HPDE6-E6E7 (cell line): ENCODE results near the gene SLC38A10.

Experiments
- DNase-seq: peaks from one replicate; pipeline ENCODE4 v3.0.0; 2011; ENCODE audit warnings: missing footprints; ENCODE audit errors: extremely low spot score

The SLC38A10 gene

DNA sequence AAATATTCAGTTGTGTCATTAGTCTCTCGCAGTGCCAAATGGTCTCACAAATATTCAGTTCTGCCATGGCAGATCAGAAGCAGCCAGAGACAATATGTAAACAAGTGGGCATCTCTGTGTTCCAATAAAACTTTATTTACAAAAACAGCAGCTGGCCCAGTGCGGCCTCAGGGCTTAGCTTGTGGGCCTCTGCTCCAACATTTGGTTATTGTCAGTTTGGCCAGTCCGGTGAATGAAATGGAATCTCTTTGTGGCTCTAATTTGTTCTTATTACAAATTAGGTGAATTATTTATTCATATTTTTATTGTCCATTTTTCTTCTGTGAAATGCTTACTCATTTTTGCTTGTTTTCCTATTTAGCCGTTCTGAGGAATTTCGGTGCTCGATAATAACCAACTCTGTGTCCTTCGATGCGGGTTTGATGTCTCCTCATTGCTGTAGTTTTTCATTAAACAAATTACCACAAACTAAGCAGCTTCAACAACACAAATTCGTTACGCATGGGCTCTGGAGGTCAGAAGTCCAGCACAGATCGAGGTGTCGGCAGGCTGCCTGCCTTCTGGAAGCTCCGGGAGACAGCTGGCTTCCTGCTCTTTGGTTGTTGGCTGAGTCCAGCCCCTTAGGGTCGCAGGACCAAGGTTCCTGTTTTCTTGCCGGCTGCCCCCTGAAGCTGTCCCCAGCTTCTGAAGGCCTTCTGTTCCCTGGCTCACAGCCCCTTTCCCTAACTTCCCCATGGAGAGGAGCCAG lies 4.1 kb upstream of the SLC38A10 start:
- no peak for DNase-seq

GRCh38 chr17:81298325-81298990 lies 3.4 kb upstream of the SLC38A10 start:
- no peak for DNase-seq

DNA sequence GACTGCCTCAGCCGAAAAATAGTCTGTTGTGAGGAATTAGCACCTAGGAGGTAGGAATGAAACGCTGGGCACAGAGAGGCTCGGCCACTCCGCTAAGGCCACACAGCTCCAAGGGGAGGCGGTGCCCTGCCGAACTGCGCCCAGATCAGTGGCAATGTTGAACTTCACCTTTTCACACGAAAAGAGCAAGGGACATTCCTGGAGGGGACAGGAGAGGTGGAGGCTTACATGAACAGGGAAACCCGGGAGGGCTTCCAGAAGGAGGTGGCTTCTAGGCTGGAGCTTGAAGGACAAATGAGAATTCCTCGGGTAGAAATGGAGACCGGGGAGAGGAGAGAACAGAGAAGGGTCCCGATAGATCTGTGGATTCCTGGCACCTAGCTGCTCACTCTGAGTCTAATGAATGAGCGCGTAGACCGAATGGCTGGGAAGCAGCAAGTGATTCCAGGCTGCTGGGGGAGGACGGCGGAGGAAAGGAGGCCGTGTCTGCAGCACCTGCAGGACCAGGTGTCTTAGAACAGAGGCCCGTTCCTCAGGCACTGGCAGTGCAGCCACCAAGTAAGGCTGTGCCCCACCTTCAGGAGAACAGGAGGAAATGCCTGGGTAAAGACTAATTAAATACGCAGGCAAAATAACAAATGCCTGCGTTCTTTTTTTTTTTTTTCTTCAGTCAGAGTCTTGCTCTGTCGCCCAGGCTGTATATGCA lies 722 bp upstream of the SLC38A10 start:
- peak; percentile 91 for DNase-seq

GRCh38 chr17:81294512-81295030 lies 536 bp downstream of the SLC38A10 start:
- no peak for DNase-seq

- DNase-seq, result no peak
Measured at GRCh38 chr17:81292450-81292849, 2.7 kb downstream of the SLC38A10 start.

GRCh38 chr17:81291662-81292061 lies 3.4 kb downstream of the SLC38A10 start:
- no peak for DNase-seq

DNA sequence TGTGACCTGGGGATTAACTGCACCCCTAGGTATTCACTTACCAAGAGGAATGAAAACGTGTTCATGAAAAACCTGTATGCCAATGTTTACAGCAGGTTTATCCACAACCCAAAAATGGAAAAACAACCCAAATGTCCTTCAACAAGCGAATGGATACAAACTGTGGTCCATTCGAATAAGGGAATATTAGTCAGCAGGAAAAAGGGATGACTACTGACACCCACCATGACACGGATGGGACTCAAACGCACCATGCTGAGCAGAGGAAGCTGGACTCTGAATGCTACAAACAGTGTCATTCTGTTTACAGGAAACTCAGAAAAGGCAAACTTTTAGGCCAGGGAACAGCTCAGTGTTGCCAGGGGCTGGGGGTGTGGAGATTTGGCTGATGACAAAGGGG lies 4.9 kb downstream of the SLC38A10 start:
- DNase-seq, result no peak

- no peak for DNase-seq
Measured at GRCh38 chr17:81289627-81290026, 5.5 kb downstream of the SLC38A10 start.

GRCh38 chr17:81288715-81289114 lies 6.4 kb downstream of the SLC38A10 start:
- no peak for DNase-seq

GRCh38 chr17:81287741-81288430 lies 7.2 kb downstream of the SLC38A10 start:
- DNase-seq, result no peak

DNA sequence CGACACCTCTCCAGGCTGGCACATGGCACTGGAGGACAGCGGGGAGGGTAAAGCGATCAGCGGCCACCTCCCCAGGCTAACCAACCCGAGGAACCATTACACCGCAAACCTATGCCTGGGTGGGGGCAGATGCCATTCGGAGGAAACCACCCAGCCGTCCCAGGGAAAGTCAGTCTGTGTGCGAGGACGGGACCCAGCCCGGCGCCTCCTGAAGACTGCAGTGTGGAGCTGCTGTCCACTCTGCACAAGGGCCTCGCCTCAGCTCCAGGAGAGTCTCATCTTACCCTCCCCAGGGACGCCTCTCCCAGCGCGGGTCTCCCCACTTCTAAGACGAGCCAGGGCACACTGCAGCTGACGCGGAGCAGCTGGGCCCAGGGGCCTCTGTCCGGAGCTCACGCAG lies 8.0 kb downstream of the SLC38A10 start:
- no peak for DNase-seq

DNA sequence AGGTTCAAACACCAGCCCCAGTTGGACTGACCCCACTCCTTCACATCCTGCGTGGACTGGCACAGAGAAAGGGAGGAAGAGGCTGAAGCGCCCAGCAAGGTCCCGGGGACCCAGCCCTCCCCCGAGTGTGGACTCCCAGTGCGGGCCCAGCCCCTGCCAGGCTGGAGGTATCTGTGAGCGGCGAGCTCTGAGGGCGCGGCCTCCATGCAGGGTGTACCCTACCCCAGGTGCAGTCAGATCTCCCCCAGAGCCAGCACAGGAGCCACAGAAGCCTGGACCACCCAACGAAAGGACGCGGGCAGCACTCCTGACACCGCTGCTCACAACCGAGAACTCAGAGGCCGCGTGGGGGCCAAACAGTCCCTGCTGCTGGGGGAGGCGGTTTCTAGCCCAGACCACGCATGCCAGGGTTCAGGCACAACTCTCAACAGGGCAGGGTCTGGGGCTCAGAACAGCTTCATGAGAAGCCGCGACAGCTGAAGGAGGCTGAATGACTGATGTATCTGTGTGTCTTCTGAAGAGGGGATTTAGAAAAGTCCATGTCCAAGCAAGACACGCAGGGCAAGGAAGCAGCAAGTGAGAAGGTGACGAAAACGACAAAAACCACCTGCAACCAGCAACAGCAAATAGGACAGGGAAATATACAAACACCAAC lies 8.5 kb downstream of the SLC38A10 start:
- DNase-seq, result no peak

- no peak for DNase-seq
Measured at GRCh38 chr17:81285894-81286293, 9.2 kb downstream of the SLC38A10 start.

DNA sequence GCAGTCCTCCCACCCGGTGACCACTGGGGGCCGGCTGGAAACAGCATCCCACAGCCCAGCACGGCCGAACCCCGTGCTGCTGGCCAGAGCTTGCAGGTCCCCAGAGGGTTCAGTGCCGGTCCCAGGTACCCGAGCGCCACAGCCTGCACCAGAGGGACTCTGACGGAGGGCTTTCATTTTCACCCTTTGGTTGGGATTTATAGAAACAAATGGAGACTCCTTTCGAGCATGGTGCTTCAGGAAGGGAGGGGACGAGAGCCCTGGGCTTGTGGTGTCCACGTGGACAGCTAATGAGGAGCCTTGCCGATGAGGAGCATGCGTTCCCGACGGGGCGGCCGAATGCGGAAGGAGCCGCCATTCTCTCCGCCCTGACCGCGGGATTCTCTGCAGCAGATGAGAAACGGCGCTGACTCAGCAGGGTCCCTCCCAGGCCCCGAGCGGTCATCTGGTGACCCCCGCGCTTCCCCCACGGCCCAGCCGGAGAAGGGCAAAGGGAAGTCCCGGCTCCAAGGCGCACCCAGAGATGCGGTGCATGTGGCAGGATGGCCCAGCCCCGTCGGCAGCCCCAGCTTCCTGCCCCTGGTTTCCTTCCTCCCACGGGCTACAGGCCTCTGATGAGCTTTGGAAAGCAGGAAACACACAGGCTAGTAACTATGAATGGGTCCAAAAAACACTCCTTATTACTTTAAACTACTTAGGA lies 9.8 kb downstream of the SLC38A10 start:
- no peak for DNase-seq

GRCh38 chr17:81282876-81283275 lies 12.2 kb downstream of the SLC38A10 start:
- no peak for DNase-seq

GRCh38 chr17:81282141-81282540 lies 13.0 kb downstream of the SLC38A10 start:
- no peak for DNase-seq

DNA sequence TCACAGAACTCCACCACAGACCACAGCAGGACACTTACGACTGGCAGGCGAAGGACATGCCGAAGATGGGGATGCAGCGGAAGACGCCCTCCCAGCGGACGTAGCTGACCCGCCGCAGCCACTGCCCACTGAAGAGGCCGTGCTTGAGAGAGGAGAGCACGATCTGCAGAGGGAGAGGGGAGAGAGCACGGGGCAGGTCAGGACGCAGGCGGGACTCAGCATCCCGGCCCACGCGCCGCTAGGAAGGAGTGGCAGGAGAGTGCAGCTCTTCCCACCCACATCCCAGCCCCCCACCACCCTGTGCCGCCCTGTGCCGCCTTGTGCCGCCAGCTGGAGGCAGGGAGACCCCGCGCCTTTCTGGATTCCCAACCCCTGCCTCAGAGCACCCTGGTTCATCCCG lies 14.5 kb downstream of the SLC38A10 start:
- DNase-seq, result no peak

- no peak for DNase-seq
Measured at GRCh38 chr17:81279278-81280275, 15.5 kb downstream of the SLC38A10 start.

DNA sequence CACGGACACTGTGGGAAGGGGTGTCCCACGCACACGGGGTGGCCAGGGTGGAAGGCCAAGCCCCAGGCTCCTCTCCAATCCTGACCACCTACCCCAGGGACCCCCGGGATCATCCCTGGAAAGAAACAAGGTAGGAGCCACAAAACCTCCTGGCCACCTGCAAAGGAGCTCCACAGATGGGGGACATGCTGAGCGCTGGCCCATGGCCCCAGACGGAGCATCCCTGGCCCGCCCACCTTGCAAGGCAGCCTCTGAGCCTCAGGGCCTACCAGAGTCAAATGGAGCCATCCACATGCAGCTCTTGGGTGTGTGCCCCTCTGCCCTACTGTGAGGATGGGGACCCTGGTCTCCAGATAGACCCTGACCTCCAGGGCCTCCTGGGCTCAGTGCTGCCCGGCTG lies 16.3 kb downstream of the SLC38A10 start:
- DNase-seq, result no peak
